CD4-positive, alpha-beta T cell treated with Interleukin-2 at 100 ng/mL for 4 hours (primary cell): Measurements from ENCODE around the gene MYH11.
"Not testable (repeated sequence)": the region's sequence is repeated elsewhere in the genome, so short reads cannot be mapped to it uniquely, and the experiment has no call there.

ENCODE experiments used
- DNase-seq: peaks from one replicate; pipeline ENCODE4 v3.0.0-alpha.2; 2020; ENCODE audit warnings: low spot score

The MYH11 gene

GRCh38 chr16:15876503-15876902, 19.7 kb upstream of the MYH11 start:
- no peak for DNase-seq

GRCh38 chr16:15874745-15875314, 18.0 kb upstream of the MYH11 start:
- DNase-seq = peak; percentile 1

GRCh38 chr16:15873737-15874136, 16.9 kb upstream of the MYH11 start:
- no peak for DNase-seq

- no peak for DNase-seq
Measured at GRCh38 chr16:15873301-15873700, 16.5 kb upstream of the MYH11 start.

GRCh38 chr16:15870011-15870410, 13.2 kb upstream of the MYH11 start:
- DNase-seq = no peak

GRCh38 chr16:15866451-15866850, 9.6 kb upstream of the MYH11 start:
- no peak for DNase-seq

GRCh38 chr16:15865742-15866141, 8.9 kb upstream of the MYH11 start:
- no peak for DNase-seq

GRCh38 chr16:15864939-15865338, 8.1 kb upstream of the MYH11 start:
- no peak for DNase-seq

- no peak for DNase-seq
Measured at GRCh38 chr16:15861996-15862395, 5.2 kb upstream of the MYH11 start.

- no peak for DNase-seq
Measured at GRCh38 chr16:15858921-15859668, 2.3 kb upstream of the MYH11 start.

- no peak for DNase-seq
Measured at GRCh38 chr16:15857724-15858560, 1.1 kb upstream of the MYH11 start.

GRCh38 chr16:15856182-15856581, 646 bp downstream of the MYH11 start:
- no peak for DNase-seq

GRCh38 chr16:15855704-15856003, 1.2 kb downstream of the MYH11 start:
- no peak for DNase-seq

GRCh38 chr16:15854906-15855703, 1.7 kb downstream of the MYH11 start:
- no peak for DNase-seq

- DNase-seq = no peak
Measured at GRCh38 chr16:15854061-15854460, 2.8 kb downstream of the MYH11 start.

- DNase-seq = no peak
Measured at GRCh38 chr16:15853021-15853420, 3.8 kb downstream of the MYH11 start.

GRCh38 chr16:15850555-15850954, 6.3 kb downstream of the MYH11 start:
- DNase-seq = not testable (repeated sequence)

- DNase-seq = no peak
Measured at GRCh38 chr16:15849209-15849981, 7.4 kb downstream of the MYH11 start.

- no peak for DNase-seq
Measured at GRCh38 chr16:15847611-15848175, 9.1 kb downstream of the MYH11 start.

- no peak for DNase-seq
Measured at GRCh38 chr16:15846510-15846909, 10.3 kb downstream of the MYH11 start.

- DNase-seq = no peak
Measured at GRCh38 chr16:15843635-15844279, 13.1 kb downstream of the MYH11 start.
